Smooth muscle cell (in vitro differentiated cells): ENCODE results near the gene PAFAH1B2. TPM values are rescaled to one million over a fixed set of nuclear protein-coding genes. Genes with fewer than 3 reads are reported as not detected.

ENCODE experiments used
- DNase-seq: peaks from one replicate; lab custom pipeline; 2025; ENCODE audit not compliant: unreplicated experiment; lab: John Stamatoyannopoulos, UW
- H2AFZ ChIP-seq: fragments of 200-600 bp; sonication (generic); 2 replicates; pipeline ENCODE4 v1.6.0; 2016; ENCODE audit warnings: antibody characterized with exemption, low read depth, mild to moderate bottlenecking
- H3F3A ChIP-seq: fragments of 200-600 bp; sonication (generic); 2 replicates; pipeline ENCODE4 v1.6.0; 2017; ENCODE audit warnings: antibody characterized with exemption, low read depth
- H3K27ac ChIP-seq: fragments of 200-600 bp; sonication (generic); 2 replicates; pipeline ENCODE4 v1.5.1; 2016; ENCODE audit warnings: low read depth, mild to moderate bottlenecking
- H3K27me3 ChIP-seq: fragments of 200-600 bp; sonication (generic); 2 replicates; pipeline ENCODE4 v1.6.1; 2016; ENCODE audit warnings: low read depth, mild to moderate bottlenecking
- H3K36me3 ChIP-seq: fragments of 200-600 bp; sonication (generic); 2 replicates; pipeline ENCODE4 v1.5.1; 2016; ENCODE audit warnings: low read depth
- H3K4me1 ChIP-seq: fragments of 200-600 bp; sonication (generic); 2 replicates; pipeline ENCODE4 v1.5.1; 2016; ENCODE audit warnings: low read depth
- H3K4me2 ChIP-seq: fragments of 200-600 bp; sonication (generic); 2 replicates; pipeline ENCODE4 v1.6.0; 2016; ENCODE audit warnings: mild to moderate bottlenecking
- H3K4me3 ChIP-seq: fragments of 200-600 bp; sonication (generic); 2 replicates; pipeline ENCODE4 v1.5.1; 2016; ENCODE audit warnings: mild to moderate bottlenecking
- H3K79me2 ChIP-seq: fragments of 200-600 bp; sonication (generic); 2 replicates; pipeline ENCODE4 v1.6.0; 2016; ENCODE audit warnings: low read depth, mild to moderate bottlenecking
- H3K9ac ChIP-seq: fragments of 200-600 bp; sonication (generic); 2 replicates; pipeline ENCODE4 v1.6.0; 2016; ENCODE audit warnings: low read depth
- H3K9me3 ChIP-seq: fragments of 200-600 bp; sonication (generic); replicated peaks from 2 replicates; pipeline ENCODE4 v1.5.1; 2016; ENCODE audit warnings: low read depth
- H4K20me1 ChIP-seq: fragments of 200-600 bp; sonication (generic); 2 replicates; pipeline ENCODE4 v1.6.0; 2016; ENCODE audit warnings: low read depth
- WGBS: methylation state at CpG from one replicate; pipeline ENCODE4 v1.1.7; 2016; ENCODE audit warnings: low lambda C conversion rate; 5-methylcytosine and 5-hydroxymethylcytosine counted together
- polyA plus RNA-seq: library from polyadenylated mRNA; unstranded; fragments of >200 nt; fragmentation: Nextera tagmentation; extraction: Ambion mirVana; gene quantifications from 2 replicates; pipeline ENCODE4 v1.2.1, GENCODE V29; 2016
- total RNA-seq: library from RNA; depleted of rRNA; stranded (reverse); fragments of >200 nt; gene quantifications from 2 replicates; pipeline ENCODE4 v1.2.3, GENCODE V29; 2014
- TF ChIP-seq, protein P1 (sequence below): fragments of 200-600 bp; sonication (generic); IDR thresholded peaks from 2 replicates; pipeline ENCODE4 v1.5.1; 2017; ENCODE audit warnings: borderline replicate concordance, mild to moderate bottlenecking, antibody characterized with exemption; ENCODE audit not compliant: insufficient read depth, poor library complexity, severe bottlenecking

PAFAH1B2 gene
- total and polyA plus RNA-seq, 2 experiments from 2014 or later = 30.7 to 146 TPM

DNA sequence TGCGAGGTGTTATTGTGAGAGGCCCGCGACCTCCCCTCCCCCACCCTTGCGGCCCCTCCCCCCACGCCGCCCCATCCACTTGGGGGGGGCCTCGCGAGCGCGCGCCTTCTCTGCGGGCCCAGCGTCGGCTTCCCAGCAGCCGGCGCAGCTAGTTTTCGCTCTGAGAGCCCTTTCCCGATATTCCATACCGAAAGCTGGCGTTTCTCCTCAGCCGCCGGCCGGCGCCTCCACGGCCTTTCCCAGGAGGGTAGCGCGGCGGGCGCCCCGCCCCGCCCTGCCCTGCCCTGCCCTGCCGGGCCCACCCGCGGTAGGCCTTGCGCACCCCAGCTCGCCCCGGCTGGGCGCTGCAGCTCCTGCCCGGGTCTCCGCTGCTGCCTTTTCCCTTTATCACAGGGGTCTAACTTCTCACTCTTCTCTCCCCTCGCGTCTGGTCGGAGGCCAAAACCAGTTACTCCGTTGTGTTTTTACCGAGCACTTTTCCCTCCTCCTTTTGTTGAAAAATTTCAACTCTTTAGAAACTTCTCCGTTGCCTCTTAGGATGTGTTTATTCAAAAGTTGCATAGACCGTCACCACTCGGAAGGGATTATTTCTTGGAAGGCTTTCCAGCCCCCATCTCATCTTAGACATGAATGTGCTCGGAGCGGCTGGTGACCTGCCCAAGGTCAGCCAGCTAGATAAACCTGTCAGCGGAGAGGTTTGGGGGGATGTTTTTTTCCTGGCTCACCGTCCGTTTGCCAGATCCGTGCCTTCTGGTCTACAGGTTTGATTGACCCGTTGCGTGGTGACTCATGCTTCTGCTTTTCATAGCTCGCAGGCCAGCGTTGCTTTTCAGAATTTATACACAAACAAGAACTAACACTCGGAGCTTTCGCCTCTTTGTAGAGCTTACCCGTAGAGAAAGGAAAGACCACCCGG, 648 bp downstream of the PAFAH1B2 start:
- DNase-seq = peak; percentile 87
- TF ChIP-seq, protein P1, sequence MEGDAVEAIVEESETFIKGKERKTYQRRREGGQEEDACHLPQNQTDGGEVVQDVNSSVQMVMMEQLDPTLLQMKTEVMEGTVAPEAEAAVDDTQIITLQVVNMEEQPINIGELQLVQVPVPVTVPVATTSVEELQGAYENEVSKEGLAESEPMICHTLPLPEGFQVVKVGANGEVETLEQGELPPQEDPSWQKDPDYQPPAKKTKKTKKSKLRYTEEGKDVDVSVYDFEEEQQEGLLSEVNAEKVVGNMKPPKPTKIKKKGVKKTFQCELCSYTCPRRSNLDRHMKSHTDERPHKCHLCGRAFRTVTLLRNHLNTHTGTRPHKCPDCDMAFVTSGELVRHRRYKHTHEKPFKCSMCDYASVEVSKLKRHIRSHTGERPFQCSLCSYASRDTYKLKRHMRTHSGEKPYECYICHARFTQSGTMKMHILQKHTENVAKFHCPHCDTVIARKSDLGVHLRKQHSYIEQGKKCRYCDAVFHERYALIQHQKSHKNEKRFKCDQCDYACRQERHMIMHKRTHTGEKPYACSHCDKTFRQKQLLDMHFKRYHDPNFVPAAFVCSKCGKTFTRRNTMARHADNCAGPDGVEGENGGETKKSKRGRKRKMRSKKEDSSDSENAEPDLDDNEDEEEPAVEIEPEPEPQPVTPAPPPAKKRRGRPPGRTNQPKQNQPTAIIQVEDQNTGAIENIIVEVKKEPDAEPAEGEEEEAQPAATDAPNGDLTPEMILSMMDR = no peak
- H3K4me1 ChIP-seq = peaks cover 19% of the 10 kb centered on the region
- peak overlapping the region; percentile 88 for H3K4me2 ChIP-seq
- H3K79me2 ChIP-seq = peaks cover 56% of the 10 kb centered on the region
- peak overlapping the region; percentile 93 for H3K4me3 ChIP-seq
- H4K20me1 ChIP-seq = peaks cover 52% of the 10 kb centered on the region
- under 1% methylated on average over 40 of the region's 62 CpGs for WGBS
- H2AFZ ChIP-seq = peak overlapping the region; percentile 99
- H3K27me3 ChIP-seq = no peaks in the 10 kb centered on the region
- no peaks in the 10 kb centered on the region for H3K36me3 ChIP-seq
- peaks cover 10% of the 10 kb centered on the region for H3F3A ChIP-seq
- no peaks in the 10 kb centered on the region for H3K9me3 ChIP-seq
- peak overlapping the region; percentile 82 for H3K27ac ChIP-seq
- H3K9ac ChIP-seq = peak overlapping the region; percentile 74

DNA sequence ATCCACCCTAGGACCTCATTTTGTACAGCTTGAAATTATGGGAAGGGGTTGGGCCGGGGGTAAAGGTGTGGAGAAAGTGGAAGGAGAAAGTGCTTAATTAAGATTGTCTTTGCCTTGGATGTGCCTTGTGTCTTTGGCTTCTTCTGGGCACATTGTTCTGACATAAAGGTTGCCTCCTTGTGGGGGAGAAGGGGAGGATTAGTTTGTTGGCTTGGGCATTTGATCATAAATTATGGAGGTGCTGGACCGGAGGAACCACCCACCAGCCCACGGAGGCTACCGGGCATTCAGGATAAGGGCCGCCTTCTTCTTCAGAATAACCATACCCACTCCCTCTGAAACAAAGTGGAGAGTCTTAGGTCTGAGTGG, 1.3 kb downstream of the PAFAH1B2 start:
- H3K9ac ChIP-seq = peak overlapping the region; percentile 74
- peaks cover 19% of the 10 kb centered on the region for H3K4me1 ChIP-seq
- peaks cover 58% of the 10 kb centered on the region for H4K20me1 ChIP-seq
- no peaks in the 10 kb centered on the region for H3K9me3 ChIP-seq
- H3K27me3 ChIP-seq = no peaks in the 10 kb centered on the region
- H3K27ac ChIP-seq = peak overlapping the region; percentile 82
- peaks cover 16% of the 10 kb centered on the region for H3F3A ChIP-seq
- no peaks in the 10 kb centered on the region for H3K36me3 ChIP-seq
- peaks cover 62% of the 10 kb centered on the region for H3K79me2 ChIP-seq
- WGBS = 7% methylated on average over 5 of the region's 5 CpGs
- DNase-seq = no peak
- TF ChIP-seq, protein P1 = no peak
- peak overlapping the region; percentile 93 for H3K4me3 ChIP-seq
- peak overlapping the region; percentile 88 for H3K4me2 ChIP-seq
- no peak overlapping the region for H2AFZ ChIP-seq

DNA sequence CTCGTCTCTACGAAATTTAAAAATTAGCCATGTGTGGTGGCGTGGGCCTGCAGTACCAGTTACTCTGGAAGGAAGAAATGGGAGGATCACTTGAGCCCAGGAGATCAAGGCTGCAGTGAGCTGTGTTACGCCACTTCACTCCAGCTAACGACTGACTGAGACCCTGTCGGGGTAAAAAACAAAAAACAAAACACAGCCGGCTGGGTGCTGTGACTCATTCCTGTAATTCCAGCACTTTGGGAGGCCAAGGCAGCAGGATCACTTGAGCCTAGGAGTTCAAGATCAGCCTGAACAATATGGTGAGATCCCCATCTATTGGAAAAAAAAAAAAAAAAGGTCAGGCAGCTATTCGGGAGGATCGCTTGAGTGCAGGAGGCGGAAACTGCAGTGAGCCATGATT, 2.4 kb downstream of the PAFAH1B2 start:
- peaks cover 74% of the 10 kb centered on the region for H3K79me2 ChIP-seq
- peaks cover 17% of the 10 kb centered on the region for H3F3A ChIP-seq
- peaks cover 19% of the 10 kb centered on the region for H3K4me1 ChIP-seq
- H3K36me3 ChIP-seq = no peaks in the 10 kb centered on the region
- TF ChIP-seq, protein P1 = no peak
- peak overlapping the region; percentile 74 for H3K9ac ChIP-seq
- WGBS = 31% methylated on average over 10 of the region's 10 CpGs
- H3K4me3 ChIP-seq = peak overlapping the region; percentile 93
- H4K20me1 ChIP-seq = peaks cover 69% of the 10 kb centered on the region
- H3K9me3 ChIP-seq = no peaks in the 10 kb centered on the region
- H3K27ac ChIP-seq = peak overlapping the region; percentile 82
- H3K4me2 ChIP-seq = peak overlapping the region; percentile 88
- H2AFZ ChIP-seq = no peak overlapping the region
- H3K27me3 ChIP-seq = no peaks in the 10 kb centered on the region
- no peak for DNase-seq
